ENCODE results near the gene PTRH1.

Gene PTRH1

DNA sequence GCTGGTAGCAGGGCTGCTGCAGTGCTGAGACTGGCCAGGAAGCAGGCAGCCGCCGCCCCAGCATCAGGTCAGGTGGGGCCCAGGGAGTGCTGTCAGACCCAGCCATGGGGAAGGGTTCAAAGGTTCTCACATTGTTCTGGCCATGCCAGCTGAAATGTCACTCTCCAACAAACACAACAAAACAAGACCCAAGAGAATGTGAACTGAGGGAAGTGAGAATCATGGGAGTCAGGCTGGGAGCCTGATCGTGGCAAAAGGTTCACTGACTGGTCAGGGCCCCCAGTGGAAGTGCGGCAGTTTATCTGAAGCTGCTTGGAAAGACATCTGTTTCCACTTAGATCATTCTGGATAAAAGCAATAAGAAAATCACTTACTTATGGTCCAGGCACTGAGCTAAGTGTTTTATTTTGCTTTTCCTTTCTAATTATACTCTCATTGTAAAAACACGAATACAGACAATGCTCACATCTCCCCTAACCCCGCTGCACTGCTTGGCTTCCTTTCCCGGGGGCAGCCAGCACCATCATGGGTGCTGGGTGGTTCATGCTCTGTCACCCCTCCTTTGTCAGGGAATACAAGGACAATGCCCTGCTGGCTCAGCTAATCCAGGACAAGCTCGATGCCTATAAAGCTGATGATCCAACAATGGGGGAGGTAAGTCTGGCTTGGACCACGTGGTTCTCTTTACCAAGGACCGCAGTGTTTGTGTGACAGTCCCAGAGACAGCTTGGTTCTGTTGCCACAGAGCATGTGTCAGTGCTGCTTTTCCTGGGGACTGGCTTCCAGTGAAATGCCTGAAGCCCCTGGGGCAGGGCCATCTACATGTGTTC, 50.6 kb downstream of the PTRH1 start:
- DNase-seq (ENCODE audit: low read depth) = no peak

DNA sequence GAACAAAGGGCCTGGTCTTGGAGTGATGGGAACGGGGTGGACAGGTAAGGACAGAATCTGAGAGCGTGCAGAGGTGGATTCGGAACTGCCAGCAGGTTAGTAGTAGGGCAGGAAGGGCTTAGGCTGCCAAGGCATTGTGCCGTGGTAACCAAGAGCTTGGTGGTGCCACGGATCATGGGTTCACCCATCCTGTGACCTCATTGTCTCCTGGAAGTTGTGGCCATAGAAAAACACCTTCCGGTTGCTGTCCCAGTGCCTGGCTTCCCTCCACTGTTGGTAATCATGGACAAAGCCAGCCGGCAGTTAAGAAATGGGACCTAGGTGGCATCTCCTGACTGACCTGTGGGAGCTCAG, 51.2 kb downstream of the PTRH1 start:
- no peak for DNase-seq (ENCODE audit: low read depth)
- H3K4me3 ChIP-seq (replicated peaks; ENCODE audit: low read depth, low read length) = no peak overlapping the region
- TF ChIP-seq, protein P1, sequence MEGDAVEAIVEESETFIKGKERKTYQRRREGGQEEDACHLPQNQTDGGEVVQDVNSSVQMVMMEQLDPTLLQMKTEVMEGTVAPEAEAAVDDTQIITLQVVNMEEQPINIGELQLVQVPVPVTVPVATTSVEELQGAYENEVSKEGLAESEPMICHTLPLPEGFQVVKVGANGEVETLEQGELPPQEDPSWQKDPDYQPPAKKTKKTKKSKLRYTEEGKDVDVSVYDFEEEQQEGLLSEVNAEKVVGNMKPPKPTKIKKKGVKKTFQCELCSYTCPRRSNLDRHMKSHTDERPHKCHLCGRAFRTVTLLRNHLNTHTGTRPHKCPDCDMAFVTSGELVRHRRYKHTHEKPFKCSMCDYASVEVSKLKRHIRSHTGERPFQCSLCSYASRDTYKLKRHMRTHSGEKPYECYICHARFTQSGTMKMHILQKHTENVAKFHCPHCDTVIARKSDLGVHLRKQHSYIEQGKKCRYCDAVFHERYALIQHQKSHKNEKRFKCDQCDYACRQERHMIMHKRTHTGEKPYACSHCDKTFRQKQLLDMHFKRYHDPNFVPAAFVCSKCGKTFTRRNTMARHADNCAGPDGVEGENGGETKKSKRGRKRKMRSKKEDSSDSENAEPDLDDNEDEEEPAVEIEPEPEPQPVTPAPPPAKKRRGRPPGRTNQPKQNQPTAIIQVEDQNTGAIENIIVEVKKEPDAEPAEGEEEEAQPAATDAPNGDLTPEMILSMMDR (IDR thresholded peaks at IDR 0.05; ENCODE audit: low read length, missing control alignments) = no peak

More for the DNA sequence above, 50.6 kb downstream of the PTRH1 start:
- TF ChIP-seq, protein P1 (IDR thresholded peaks at IDR 0.05; ENCODE audit: low read length, missing control alignments) = no peak
- no peak overlapping the region for H3K4me3 ChIP-seq (replicated peaks; ENCODE audit: low read depth, low read length)

Data from fibroblast of pulmonary artery (primary cell).